HCT116 (cell line): ENCODE measurements around the gene NLN.

Experiments
- EZH2 ChIP-seq: fragments of 200-600 bp; sonication (generic); IDR thresholded peaks from 2 replicates; pipeline ENCODE4 v1.6.1; 2017; ENCODE audit warnings: antibody characterized with exemption, mixed run types
- EZH2phosphoT487 ChIP-seq: fragments of 200-600 bp; IDR thresholded peaks from 2 replicates; pipeline ENCODE4 v1.6.1; 2018; ENCODE audit warnings: antibody characterized with exemption, borderline replicate concordance
- FOSL1 ChIP-seq: IDR thresholded peaks from 2 replicates; pipeline ENCODE4 v1.6.1; 2012; ENCODE audit warnings: low read depth
- JUND ChIP-seq: IDR thresholded peaks from 2 replicates; pipeline ENCODE4 v1.6.1; 2012
- POLR2A ChIP-seq: IDR thresholded peaks from 2 replicates; pipeline ENCODE4 v1.7.0; 2011; ENCODE audit warnings: borderline replicate concordance; ENCODE audit not compliant: insufficient read depth, insufficient read length; ENCODE audit errors: extremely low read depth
- POLR2AphosphoS5 ChIP-seq: IDR thresholded peaks from 2 replicates; pipeline ENCODE4 v1.6.1; 2011; ENCODE audit warnings: mild to moderate bottlenecking, low read depth, low read length, moderate library complexity
- RAD21 ChIP-seq: IDR thresholded peaks from 2 replicates; pipeline ENCODE4 v1.6.1; 2012; ENCODE audit warnings: low read depth, mild to moderate bottlenecking
- SIN3A ChIP-seq: IDR thresholded peaks from 2 replicates; pipeline ENCODE4 v1.6.1; 2012; ENCODE audit warnings: low read depth
- SP1 ChIP-seq: IDR thresholded peaks from 2 replicates; pipeline ENCODE4 v1.6.1; 2012; ENCODE audit warnings: low read depth
- SRF ChIP-seq: IDR thresholded peaks from 2 replicates; pipeline ENCODE4 v1.6.1; 2012; ENCODE audit warnings: low read depth
- TF ChIP-seq, protein P1 (sequence below), 3 experiments: fragments of 200-600 bp in 1 of 3; sonication (generic) in 1 of 3; IDR thresholded peaks in 2 of 3; conservative IDR thresholded peaks in 1 of 3; 2 replicates each; pipeline ENCODE4 v1.5.1; 2012 to 2017; ENCODE audit warnings: low read depth in 2 of 3, low read length in 2 of 3, antibody characterized with exemption in 1 of 3, borderline replicate concordance in 1 of 3, control low read depth in 1 of 3, mild to moderate bottlenecking in 1 of 3, mixed read lengths in 1 of 3, mixed run types in 1 of 3, moderate library complexity in 1 of 3; ENCODE audit not compliant: insufficient read depth in 1 of 3
- TF ChIP-seq, protein P2 (sequence below): IDR thresholded peaks from 2 replicates; pipeline ENCODE4 v1.6.1; 2012; ENCODE audit warnings: low read depth
- TF ChIP-seq, protein P3 (sequence below): IDR thresholded peaks from 2 replicates; pipeline ENCODE4 v1.6.1; 2012

DNA sequence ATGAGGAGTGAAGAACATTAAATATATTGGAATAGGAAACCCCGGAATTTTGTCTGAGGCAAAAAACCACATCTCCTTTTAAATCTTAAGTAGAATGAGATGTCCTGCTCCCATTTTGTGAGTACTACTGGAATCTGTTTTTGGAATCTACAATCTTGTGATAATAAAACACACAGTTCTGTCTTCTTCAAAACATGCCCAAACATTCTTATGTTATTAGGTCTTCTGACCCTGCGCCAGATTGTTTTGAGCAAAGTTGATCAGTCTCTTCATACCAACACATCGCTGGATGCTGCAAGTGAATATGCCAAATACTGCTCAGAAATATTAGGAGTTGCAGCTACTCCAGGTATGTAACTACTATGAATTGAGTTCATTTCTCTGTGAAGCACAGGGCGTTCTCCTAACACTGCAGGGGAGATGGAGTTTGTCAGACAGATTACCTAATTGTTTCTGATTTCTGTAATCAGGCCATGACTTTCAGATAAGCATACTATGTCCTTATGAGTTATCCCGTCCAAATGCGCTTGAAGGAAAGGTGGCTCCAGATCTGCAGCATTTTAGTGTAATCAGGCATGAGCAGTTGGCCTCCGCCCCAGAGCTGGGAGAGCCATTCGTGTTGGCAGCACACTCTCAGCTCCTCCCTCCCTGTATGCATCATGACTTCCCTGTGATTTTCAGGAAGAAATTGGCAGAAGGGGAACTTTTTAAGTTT lies 88.0 kb downstream of the NLN start:
- TF ChIP-seq EZH2 = no peak
- no peak for TF ChIP-seq POLR2A
- TF ChIP-seq RAD21 = no peak
- no peak for TF ChIP-seq EZH2phosphoT487
- TF ChIP-seq, protein P1, sequence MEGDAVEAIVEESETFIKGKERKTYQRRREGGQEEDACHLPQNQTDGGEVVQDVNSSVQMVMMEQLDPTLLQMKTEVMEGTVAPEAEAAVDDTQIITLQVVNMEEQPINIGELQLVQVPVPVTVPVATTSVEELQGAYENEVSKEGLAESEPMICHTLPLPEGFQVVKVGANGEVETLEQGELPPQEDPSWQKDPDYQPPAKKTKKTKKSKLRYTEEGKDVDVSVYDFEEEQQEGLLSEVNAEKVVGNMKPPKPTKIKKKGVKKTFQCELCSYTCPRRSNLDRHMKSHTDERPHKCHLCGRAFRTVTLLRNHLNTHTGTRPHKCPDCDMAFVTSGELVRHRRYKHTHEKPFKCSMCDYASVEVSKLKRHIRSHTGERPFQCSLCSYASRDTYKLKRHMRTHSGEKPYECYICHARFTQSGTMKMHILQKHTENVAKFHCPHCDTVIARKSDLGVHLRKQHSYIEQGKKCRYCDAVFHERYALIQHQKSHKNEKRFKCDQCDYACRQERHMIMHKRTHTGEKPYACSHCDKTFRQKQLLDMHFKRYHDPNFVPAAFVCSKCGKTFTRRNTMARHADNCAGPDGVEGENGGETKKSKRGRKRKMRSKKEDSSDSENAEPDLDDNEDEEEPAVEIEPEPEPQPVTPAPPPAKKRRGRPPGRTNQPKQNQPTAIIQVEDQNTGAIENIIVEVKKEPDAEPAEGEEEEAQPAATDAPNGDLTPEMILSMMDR (IDR thresholded peaks at IDR 0.05 in 2 of 3, conservative IDR thresholded peaks at IDR 0.05 in 1 of 3; ENCODE audit: borderline replicate concordance in 1 of 3, insufficient read depth in 1 of 3, low read depth in 2 of 3, low read length in 2 of 3) = no peak
- TF ChIP-seq SP1 = no peak
- TF ChIP-seq, protein P2, sequence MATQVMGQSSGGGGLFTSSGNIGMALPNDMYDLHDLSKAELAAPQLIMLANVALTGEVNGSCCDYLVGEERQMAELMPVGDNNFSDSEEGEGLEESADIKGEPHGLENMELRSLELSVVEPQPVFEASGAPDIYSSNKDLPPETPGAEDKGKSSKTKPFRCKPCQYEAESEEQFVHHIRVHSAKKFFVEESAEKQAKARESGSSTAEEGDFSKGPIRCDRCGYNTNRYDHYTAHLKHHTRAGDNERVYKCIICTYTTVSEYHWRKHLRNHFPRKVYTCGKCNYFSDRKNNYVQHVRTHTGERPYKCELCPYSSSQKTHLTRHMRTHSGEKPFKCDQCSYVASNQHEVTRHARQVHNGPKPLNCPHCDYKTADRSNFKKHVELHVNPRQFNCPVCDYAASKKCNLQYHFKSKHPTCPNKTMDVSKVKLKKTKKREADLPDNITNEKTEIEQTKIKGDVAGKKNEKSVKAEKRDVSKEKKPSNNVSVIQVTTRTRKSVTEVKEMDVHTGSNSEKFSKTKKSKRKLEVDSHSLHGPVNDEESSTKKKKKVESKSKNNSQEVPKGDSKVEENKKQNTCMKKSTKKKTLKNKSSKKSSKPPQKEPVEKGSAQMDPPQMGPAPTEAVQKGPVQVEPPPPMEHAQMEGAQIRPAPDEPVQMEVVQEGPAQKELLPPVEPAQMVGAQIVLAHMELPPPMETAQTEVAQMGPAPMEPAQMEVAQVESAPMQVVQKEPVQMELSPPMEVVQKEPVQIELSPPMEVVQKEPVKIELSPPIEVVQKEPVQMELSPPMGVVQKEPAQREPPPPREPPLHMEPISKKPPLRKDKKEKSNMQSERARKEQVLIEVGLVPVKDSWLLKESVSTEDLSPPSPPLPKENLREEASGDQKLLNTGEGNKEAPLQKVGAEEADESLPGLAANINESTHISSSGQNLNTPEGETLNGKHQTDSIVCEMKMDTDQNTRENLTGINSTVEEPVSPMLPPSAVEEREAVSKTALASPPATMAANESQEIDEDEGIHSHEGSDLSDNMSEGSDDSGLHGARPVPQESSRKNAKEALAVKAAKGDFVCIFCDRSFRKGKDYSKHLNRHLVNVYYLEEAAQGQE = no peak
- TF ChIP-seq SIN3A = no peak
- TF ChIP-seq JUND = no peak
- no peak for TF ChIP-seq FOSL1
- no peak for TF ChIP-seq POLR2AphosphoS5
- TF ChIP-seq, protein P3, sequence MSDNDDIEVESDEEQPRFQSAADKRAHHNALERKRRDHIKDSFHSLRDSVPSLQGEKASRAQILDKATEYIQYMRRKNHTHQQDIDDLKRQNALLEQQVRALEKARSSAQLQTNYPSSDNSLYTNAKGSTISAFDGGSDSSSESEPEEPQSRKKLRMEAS = no peak
- no peak for TF ChIP-seq SRF
